Ishikawa (cell line): ENCODE data around the gene LZTS2.

Source experiments
- CEBPB ChIP-seq: IDR thresholded peaks from 2 replicates; pipeline ENCODE4 v1.6.1; 2012
- EP300 ChIP-seq: IDR thresholded peaks from 2 replicates; pipeline ENCODE4 v1.6.1; 2012; ENCODE audit warnings: borderline replicate concordance
- FOXM1 ChIP-seq: IDR thresholded peaks from 2 replicates; pipeline ENCODE4 v1.6.1; 2012; ENCODE audit warnings: low read depth, borderline replicate concordance
- TAF1 ChIP-seq: IDR thresholded peaks from 2 replicates; pipeline ENCODE4 v1.6.1; 2012; ENCODE audit warnings: low read depth, mild to moderate bottlenecking
- YY1 ChIP-seq: IDR thresholded peaks from 2 replicates; pipeline ENCODE4 v1.6.1; 2012; ENCODE audit warnings: low read depth

GRCh38 chr10:101014966-101015581 lies 15.5 kb downstream of the LZTS2 start:
- TF ChIP-seq EP300 (no peak), FOXM1 (no peak), YY1 (no peak), CEBPB (no peak), TAF1 (no peak)
